HG02973 (cell line): Measurements from ENCODE around the gene GPR143.

Experiments used
- ATAC-seq: cut with Tn5 transposase; IDR thresholded peaks from one replicate; pipeline ENCODE4 v1.9.1; 2021; ENCODE audit warnings: moderate library complexity; ENCODE audit not compliant: unreplicated experiment

Gene GPR143

DNA sequence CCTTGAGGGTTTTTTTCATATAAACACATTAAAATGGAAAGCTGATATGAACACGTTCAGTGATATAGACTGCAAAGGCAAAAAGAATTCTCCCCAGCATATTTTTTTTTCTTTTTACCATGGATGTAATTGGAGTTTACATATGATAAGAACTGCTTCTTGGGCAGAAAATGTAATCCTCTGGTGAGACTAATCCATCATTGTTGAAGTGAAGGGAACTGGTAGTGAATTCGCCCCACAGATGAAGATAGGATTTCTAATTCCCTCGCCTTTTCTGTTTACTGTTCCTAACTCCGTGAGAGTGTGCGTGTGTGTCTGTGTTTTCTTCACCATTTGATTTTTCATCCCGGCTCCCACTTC is 88.9 kb downstream of the GPR143 start:
- no peak for ATAC-seq

DNA sequence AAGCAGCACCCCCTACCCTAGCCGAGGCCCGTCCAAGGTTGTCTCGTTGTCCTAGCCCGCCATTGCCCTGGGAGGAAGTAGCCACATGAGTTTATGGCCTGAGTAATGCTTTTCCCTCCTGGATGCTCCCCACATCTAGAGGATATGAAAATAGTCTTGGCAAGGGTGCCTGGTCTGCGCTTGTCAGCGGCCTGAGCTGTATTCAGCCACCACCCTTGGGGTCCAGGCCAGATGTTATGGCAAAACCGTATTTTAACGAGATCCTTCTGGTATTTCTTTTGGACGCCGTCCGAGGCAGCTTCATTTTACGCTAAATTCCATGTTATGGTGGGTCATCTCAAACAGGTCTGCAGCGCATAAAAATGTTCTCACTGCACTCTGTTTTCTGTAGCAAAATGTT is 89.3 kb downstream of the GPR143 start:
- ATAC-seq, result no peak
